DND-41 (cell line): ENCODE data around the gene TMEM255B.
A peak's percentile ranks its signal among the peaks of the same experiment; 100 is the strongest.

Source experiments
- ATAC-seq: fragments of 200-7000 bp; cut with Tn5 transposase; 3 replicates; pipeline ENCODE4 v1.9.1; 2021; ENCODE audit warnings: low read depth; ENCODE audit not compliant: insufficient read depth
- DNase-seq: peaks from one replicate; pipeline ENCODE4 v3.0.0-alpha.2; 2020
- H2AFZ ChIP-seq: 2 replicates; pipeline ENCODE4 v1.6.0; 2012; ENCODE audit warnings: low read depth, low read length
- H3K27ac ChIP-seq: 2 replicates; pipeline ENCODE4 v1.5.1; 2012; ENCODE audit warnings: low read length, inconsistent platforms
- H3K27me3 ChIP-seq: fragments of 200-600 bp; sonication (generic); 2 replicates; pipeline ENCODE4 v1.6.0; 2012; ENCODE audit warnings: low read length, mild to moderate bottlenecking, inconsistent platforms; ENCODE audit not compliant: insufficient read depth, poor library complexity
- H3K36me3 ChIP-seq: 2 replicates; pipeline ENCODE4 v1.5.1; 2012; ENCODE audit warnings: low read length, inconsistent platforms; ENCODE audit not compliant: insufficient read depth
- H3K4me1 ChIP-seq: 2 replicates; pipeline ENCODE4 v1.5.1; 2012; ENCODE audit warnings: mild to moderate bottlenecking, low read length; ENCODE audit not compliant: insufficient read depth
- H3K4me2 ChIP-seq: 2 replicates; pipeline ENCODE4 v1.6.0; 2012; ENCODE audit warnings: mild to moderate bottlenecking, moderate library complexity, low read length, inconsistent platforms; ENCODE audit not compliant: insufficient read depth
- H3K4me3 ChIP-seq, 2 experiments: fragments of 200-600 bp in 1 of 2; shearing (Covaris generic) in 1 of 2; 2 replicates each; pipeline ENCODE4 v1.5.1; 2012 to 2016; ENCODE audit warnings: inconsistent platforms in 2 of 2, low read length in 2 of 2, mild to moderate bottlenecking in 2 of 2, low read depth in 1 of 2, moderate library complexity in 1 of 2
- H3K79me2 ChIP-seq: 2 replicates; pipeline ENCODE4 v1.6.0; 2012; ENCODE audit warnings: low read length, inconsistent platforms; ENCODE audit not compliant: insufficient read depth
- H3K9ac ChIP-seq: 2 replicates; pipeline ENCODE4 v1.6.0; 2012; ENCODE audit warnings: low read depth, mild to moderate bottlenecking, inconsistent platforms, low read length, moderate library complexity
- H3K9me3 ChIP-seq: 2 replicates; pipeline ENCODE4 v1.5.1; 2012; ENCODE audit warnings: low read length, moderate library complexity, mild to moderate bottlenecking, inconsistent platforms; ENCODE audit not compliant: insufficient read depth, severe bottlenecking
- H4K20me1 ChIP-seq: 2 replicates; pipeline ENCODE4 v1.6.0; 2012; ENCODE audit warnings: low read length; ENCODE audit not compliant: insufficient read depth
- CTCF ChIP-seq: IDR thresholded peaks from 2 replicates; pipeline ENCODE4 v1.5.1; 2012; ENCODE audit warnings: borderline replicate concordance, low read length, moderate library complexity, mild to moderate bottlenecking; ENCODE audit not compliant: poor library complexity, severe bottlenecking; ENCODE audit errors: extremely low read depth
- EZH2 ChIP-seq: IDR thresholded peaks from 3 replicates; pipeline ENCODE4 v1.6.1; 2012; ENCODE audit warnings: borderline replicate concordance, low read depth, mild to moderate bottlenecking, moderate library complexity, low read length, inconsistent platforms; ENCODE audit not compliant: severe bottlenecking

The TMEM255B gene

DNA sequence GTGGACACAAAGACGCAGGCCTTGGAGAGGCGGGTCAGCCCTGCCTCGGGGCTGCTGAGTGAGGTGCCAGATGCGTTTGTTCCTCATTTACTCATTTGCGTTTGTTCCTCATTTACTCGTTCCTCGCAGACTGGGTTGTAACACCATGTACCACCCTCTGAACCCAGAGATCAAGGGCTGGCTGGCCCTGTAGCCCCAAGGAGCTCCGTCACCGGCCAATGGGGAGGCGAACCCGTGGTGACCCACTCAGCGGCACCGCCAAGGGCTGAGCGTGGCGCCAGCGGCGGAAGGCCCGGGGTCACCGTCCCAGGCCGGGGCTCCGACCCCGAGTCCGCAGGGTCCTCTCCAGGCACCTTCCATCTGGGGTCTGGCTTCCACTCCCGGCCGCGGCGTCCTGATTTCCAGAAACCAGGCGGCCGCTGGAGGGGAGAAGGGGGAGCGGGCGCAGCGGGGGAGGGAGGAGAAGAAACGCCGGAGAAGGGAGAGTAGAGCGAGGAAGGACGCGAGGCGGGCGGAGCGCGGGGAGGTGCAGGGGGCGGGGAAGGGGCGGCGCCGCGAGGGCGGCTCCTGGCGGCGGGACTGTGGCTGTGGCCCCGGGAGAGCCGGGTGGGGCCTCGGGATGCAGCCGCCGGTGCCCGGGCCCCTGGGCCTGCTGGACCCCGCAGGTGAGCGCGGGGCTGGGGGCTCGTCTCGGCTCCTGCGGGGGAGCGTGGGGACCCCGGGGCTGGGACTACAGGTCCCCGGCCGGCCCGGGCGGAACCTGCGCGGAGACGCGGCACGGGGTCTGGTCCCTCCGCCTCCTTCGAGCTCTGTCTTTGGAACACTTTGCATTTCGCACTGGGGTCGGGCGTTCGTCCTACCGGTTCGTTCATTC, at the start of gene TMEM255B:
TMEM255B (plus strand) TSS at position 576 of the 874 bp plus-strand sequence; CDS start at position 620, 44 bp downstream.
- DNase-seq (peak; percentile 58), ATAC-seq (peak; percentile 96)
- no peak within 1 kb of the TSS for H3K27ac ChIP-seq
- peak within 1 kb of the TSS; percentile 24 for H2AFZ ChIP-seq
- H3K4me2 ChIP-seq, result peak within 1 kb of the TSS; percentile 69
- no peaks in the 10 kb centered on the region for H3K36me3 ChIP-seq
- peak within 1 kb of the TSS in 1 of 2 experiments; percentile 50; a peak in 3 of 4 replicates for H3K4me3 ChIP-seq
- H3K79me2 ChIP-seq, result no peaks in the 10 kb centered on the region
- H3K9ac ChIP-seq, result peak within 1 kb of the TSS; percentile 43; the same call in 1 of the 2 replicates
- peaks cover 6% of the 10 kb centered on the region for H3K4me1 ChIP-seq
- TF ChIP-seq EZH2, result peak; percentile 77
- TF ChIP-seq CTCF, result peak; percentile 14
- peaks cover 37% of the 10 kb centered on the region for H3K27me3 ChIP-seq
- H4K20me1 ChIP-seq, result no peaks in the 10 kb centered on the region; the same call in 1 of the 2 replicates
- H3K9me3 ChIP-seq, result no peaks in the 10 kb centered on the region

DNA sequence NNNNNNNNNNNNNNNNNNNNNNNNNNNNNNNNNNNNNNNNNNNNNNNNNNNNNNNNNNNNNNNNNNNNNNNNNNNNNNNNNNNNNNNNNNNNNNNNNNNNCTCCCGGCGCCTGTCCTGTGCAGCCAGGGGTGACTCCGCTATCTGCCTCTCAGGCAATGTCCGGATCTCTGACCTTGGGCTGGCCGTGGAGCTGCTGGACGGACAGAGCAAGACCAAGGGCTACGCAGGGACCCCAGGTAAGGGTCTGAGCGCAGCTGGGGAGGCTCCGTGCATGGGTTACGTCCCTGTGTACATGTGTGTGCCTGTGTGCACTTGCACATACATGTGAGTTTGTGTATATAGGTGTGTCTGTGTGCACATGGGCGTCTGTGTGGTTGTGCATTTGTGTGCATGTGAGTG, 36.1 kb upstream of the TMEM255B start:
- Histone ChIP-seq H3K9me3 (no peaks in the 10 kb centered on the region), H3K36me3 (no peaks in the 10 kb centered on the region), H4K20me1 (peaks cover 3% of the 10 kb centered on the region; the same call in 1 of the 2 replicates), H2AFZ (no peak overlapping the region), H3K27me3 (no peaks in the 10 kb centered on the region), H3K27ac (no peak overlapping the region), H3K4me1 (no peaks in the 10 kb centered on the region), H3K9ac (no peak overlapping the region), H3K4me3 (no peak overlapping the region), H3K79me2 (no peaks in the 10 kb centered on the region), H3K4me2 (no peak overlapping the region)
- TF ChIP-seq CTCF (no peak), EZH2 (no peak)
- no peak for DNase-seq
- ATAC-seq, result no peak

DNA sequence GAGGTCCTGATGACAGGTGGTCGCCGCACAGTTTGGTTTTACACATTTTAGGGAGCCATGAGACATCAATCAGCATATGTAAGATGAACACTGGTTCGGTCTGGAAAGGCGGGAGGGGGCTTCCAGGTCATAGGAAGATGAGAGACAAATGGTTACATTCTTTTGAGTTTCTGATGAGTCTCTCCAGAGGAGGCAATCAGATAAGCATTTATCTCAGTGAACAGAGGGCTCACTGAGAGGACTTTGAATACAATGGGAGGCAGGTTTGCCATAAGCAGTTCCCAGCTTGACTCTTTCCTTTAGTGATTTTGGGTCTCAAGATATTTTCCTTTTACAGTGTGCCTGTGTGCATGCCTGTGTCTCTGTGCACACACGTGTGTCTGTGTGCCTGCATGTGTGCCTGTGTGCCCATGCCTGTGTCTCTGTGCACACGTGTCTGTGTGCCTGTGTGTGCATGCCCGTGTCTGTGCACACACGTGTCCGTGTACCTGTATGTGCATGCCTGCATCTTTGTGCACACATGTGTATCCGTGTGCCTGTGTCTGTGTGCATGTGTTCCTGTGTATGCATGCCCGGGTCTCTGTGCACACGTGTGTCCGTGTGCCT, 35.5 kb upstream of the TMEM255B start:
- H3K27me3 ChIP-seq, result no peaks in the 10 kb centered on the region
- no peak overlapping the region for H3K4me2 ChIP-seq
- no peak overlapping the region for H2AFZ ChIP-seq
- DNase-seq (no peak), ATAC-seq (0 out of 3 replicates have a peak, but pooled peaks have one; percentile 22)
- peaks cover 3% of the 10 kb centered on the region; the same call in 1 of the 2 replicates for H4K20me1 ChIP-seq
- H3K4me3 ChIP-seq, result no peak overlapping the region
- H3K27ac ChIP-seq, result no peak overlapping the region
- TF ChIP-seq CTCF (no peak), EZH2 (no peak)
- no peaks in the 10 kb centered on the region for H3K9me3 ChIP-seq
- no peaks in the 10 kb centered on the region for H3K36me3 ChIP-seq
- H3K9ac ChIP-seq, result no peak overlapping the region
- H3K79me2 ChIP-seq, result no peaks in the 10 kb centered on the region
- H3K4me1 ChIP-seq, result no peaks in the 10 kb centered on the region
